ENCODE measurements around the gene FATE1.

DNA sequence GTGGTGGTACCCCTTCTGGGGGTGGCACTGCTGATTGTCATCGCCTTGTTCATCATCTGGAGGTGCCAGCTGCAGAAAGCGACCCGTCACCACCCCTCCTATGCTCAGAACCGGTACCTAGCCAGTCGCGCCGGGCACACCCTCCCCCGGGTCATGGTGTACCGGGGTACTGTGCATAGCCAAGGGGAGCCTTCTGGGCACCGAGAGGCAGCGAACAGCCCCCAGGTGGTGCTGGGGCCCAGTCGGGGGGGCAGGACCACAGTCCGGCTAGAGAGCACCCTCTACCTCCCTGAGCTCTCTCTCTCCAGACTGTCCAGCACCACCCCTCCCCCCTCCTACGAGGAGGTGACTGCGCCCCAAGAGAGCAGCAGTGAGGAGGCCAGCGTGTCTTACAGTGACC is 15.3 kb upstream of the FATE1 start:
- TF ChIP-seq, protein P1, sequence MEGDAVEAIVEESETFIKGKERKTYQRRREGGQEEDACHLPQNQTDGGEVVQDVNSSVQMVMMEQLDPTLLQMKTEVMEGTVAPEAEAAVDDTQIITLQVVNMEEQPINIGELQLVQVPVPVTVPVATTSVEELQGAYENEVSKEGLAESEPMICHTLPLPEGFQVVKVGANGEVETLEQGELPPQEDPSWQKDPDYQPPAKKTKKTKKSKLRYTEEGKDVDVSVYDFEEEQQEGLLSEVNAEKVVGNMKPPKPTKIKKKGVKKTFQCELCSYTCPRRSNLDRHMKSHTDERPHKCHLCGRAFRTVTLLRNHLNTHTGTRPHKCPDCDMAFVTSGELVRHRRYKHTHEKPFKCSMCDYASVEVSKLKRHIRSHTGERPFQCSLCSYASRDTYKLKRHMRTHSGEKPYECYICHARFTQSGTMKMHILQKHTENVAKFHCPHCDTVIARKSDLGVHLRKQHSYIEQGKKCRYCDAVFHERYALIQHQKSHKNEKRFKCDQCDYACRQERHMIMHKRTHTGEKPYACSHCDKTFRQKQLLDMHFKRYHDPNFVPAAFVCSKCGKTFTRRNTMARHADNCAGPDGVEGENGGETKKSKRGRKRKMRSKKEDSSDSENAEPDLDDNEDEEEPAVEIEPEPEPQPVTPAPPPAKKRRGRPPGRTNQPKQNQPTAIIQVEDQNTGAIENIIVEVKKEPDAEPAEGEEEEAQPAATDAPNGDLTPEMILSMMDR (IDR thresholded peaks at IDR 0.05): no peak
- no peak for TF ChIP-seq POLR2A (IDR thresholded peaks at IDR 0.05)

Data from right lobe of liver (tissue), 4 donors.